ENCODE results near the gene KCNJ16.

DNA sequence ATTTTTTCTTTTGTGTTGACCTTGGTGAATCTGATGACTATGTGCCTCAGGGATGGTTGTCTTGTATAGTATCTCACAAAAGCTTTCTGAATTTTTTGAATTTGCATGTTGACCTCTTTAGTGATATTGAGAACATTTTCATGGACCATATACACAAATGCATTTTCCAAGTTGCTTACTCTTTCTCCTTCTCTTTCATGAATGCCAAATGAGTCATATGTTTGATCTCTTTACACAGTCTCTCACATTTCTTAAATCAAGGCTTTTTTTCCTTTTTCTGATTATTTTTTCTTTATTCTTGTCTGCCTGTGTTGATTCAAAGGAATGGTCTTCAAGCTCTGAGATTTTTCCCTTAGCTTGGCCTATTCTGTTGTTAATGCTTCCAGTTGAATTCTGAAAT, 46.6 kb upstream of the KCNJ16 start:
- TF ChIP-seq, protein P1, sequence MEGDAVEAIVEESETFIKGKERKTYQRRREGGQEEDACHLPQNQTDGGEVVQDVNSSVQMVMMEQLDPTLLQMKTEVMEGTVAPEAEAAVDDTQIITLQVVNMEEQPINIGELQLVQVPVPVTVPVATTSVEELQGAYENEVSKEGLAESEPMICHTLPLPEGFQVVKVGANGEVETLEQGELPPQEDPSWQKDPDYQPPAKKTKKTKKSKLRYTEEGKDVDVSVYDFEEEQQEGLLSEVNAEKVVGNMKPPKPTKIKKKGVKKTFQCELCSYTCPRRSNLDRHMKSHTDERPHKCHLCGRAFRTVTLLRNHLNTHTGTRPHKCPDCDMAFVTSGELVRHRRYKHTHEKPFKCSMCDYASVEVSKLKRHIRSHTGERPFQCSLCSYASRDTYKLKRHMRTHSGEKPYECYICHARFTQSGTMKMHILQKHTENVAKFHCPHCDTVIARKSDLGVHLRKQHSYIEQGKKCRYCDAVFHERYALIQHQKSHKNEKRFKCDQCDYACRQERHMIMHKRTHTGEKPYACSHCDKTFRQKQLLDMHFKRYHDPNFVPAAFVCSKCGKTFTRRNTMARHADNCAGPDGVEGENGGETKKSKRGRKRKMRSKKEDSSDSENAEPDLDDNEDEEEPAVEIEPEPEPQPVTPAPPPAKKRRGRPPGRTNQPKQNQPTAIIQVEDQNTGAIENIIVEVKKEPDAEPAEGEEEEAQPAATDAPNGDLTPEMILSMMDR (conservative IDR thresholded peaks at IDR 0.05), result no peak
- no peak for TF ChIP-seq ZFX (IDR thresholded peaks at IDR 0.05)
